ENCODE results near the gene TSEN15.

The TSEN15 gene

DNA sequence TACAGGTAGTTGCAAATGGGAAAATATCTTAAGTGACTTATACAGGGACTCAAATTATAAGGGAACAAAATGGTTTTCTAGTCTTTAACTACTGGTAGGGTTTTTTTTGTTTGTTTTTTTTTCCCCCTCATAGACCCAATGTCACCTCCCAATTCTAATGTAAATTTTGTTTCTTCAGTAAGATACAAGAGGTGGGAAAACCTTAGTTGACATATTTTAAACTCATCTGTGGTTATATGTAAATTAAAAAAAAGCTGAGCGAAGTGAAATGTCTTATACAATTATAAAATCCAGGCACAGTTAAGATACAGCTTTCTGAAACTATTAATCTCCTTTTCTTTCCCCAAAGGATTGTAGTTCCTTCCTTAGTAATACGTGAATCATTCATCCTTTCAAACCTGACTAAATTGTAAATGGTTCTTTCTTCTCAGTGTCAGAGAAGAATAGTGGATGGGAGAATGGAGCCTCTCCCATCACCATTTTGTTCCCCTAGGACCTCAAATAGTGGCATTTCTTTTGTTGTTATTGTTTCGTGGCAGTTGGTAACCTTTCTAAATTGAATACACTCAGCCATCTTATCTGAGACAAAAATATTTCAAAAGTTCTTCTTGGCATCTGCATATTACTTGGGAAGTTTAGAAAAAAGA lies 11.2 kb downstream of the TSEN15 start:
- CTCF ChIA-PET, result interaction anchor here (0.7 to 1.7 kb wide), 4 partner anchors 11 to 160 kb away, joined by 3 to 5 read pairs (median 4); partner anchors contain the start of gene TSEN15

DNA sequence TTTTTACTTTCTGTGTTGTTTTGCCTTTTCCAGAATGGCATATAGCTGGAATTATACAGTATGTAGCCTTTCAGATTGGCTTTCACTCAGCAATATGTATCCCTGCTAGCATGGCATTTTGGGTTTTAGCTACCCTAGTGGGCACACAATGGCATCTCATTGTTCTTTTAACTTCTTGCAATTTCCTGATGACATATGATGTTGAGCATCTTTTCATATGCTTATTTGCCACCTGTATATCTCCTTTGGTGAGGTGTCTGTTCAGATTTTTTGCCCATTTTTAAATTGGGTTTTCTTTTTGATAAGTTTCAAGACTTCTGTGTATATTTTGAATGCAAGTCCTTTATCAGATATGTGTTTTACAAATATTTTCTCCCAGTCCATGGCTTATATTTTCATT lies 14.0 kb downstream of the TSEN15 start:
- POLR2A ChIA-PET, result no interaction called here
- CTCF ChIA-PET, result interaction anchor here (1.7 to 2.9 kb wide), 3 partner anchors 12 to 626 kb away, joined by 4 to 10 read pairs (median 5); partner anchors contain the start of gene TSEN15
- H3K4me3 ChIP-seq (ENCODE audit: low read depth, low read length), result no peak overlapping the region
- TF ChIP-seq, protein P1, sequence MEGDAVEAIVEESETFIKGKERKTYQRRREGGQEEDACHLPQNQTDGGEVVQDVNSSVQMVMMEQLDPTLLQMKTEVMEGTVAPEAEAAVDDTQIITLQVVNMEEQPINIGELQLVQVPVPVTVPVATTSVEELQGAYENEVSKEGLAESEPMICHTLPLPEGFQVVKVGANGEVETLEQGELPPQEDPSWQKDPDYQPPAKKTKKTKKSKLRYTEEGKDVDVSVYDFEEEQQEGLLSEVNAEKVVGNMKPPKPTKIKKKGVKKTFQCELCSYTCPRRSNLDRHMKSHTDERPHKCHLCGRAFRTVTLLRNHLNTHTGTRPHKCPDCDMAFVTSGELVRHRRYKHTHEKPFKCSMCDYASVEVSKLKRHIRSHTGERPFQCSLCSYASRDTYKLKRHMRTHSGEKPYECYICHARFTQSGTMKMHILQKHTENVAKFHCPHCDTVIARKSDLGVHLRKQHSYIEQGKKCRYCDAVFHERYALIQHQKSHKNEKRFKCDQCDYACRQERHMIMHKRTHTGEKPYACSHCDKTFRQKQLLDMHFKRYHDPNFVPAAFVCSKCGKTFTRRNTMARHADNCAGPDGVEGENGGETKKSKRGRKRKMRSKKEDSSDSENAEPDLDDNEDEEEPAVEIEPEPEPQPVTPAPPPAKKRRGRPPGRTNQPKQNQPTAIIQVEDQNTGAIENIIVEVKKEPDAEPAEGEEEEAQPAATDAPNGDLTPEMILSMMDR (IDR thresholded peaks at IDR 0.05; ENCODE audit: insufficient read depth, low read length, missing control alignments), result no peak
- no peak for DNase-seq (ENCODE audit: low read depth, low spot score)

More for the DNA sequence above, 11.2 kb downstream of the TSEN15 start:
- TF ChIP-seq, protein P1 (IDR thresholded peaks at IDR 0.05; ENCODE audit: insufficient read depth, low read length, missing control alignments), result no peak
- no peak for DNase-seq (ENCODE audit: low read depth, low spot score)
- POLR2A ChIA-PET, result interaction anchor here (0.6 kb wide), 1 partner anchor 179 kb away, joined by 3 read pairs; no protein-coding TSS in a partner anchor
- no peak overlapping the region for H3K4me3 ChIP-seq (ENCODE audit: low read depth, low read length)

DNA sequence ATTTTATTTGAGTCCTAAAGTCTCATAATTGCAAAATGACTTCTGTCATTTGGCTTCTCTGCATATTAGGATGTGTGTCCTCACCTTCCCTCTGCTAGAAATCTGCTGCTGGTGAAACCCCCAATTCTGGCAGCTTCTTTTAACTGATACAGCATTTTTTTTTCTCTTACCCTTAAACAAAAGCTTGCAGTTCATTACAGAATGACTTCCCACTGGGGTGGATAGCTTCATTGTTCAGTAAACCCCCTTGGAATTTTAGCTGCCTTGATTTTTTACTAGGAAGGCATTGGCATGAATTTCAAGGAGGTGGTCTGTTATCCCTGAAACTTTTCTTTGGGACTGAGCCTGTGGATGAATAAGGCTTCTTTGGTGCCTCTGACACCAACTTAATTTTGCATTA lies 16.8 kb downstream of the TSEN15 start:
- POLR2A ChIA-PET, result no interaction called here

DNA sequence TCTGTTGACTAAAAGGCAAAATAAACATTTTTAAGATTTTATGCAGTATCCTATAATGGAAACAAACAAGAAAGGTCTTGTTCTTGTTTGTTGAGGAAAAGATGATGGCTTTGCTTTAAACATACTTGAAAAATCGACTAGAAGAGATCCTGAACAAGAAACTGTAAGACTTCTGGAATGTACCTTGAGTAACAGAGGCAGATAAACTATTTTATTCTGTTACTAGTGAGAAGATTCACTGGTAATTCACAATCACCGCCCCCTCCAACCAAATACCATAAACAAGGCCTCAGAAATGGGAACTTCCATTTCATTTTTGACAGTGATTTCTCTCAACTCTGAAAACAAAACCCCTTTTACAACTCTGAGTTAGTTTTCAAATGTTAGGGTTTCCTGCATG lies 18.1 kb downstream of the TSEN15 start:
- POLR2A ChIA-PET, result no interaction called here
- TF ChIP-seq, protein P1 (IDR thresholded peaks at IDR 0.05; ENCODE audit: insufficient read depth, low read length, missing control alignments), result no peak
- no peak for DNase-seq (ENCODE audit: low read depth, low spot score)
- CTCF ChIA-PET, result interaction anchor here (1.1 kb wide), 1 partner anchor 152 kb away, joined by 3 read pairs; no protein-coding TSS in a partner anchor
- H3K4me3 ChIP-seq (ENCODE audit: low read depth, low read length), result no peak overlapping the region

More for the DNA sequence above, 16.8 kb downstream of the TSEN15 start:
- TF ChIP-seq, protein P1 (IDR thresholded peaks at IDR 0.05; ENCODE audit: insufficient read depth, low read length, missing control alignments), result no peak
- no peak for DNase-seq (ENCODE audit: low read depth, low spot score)
- H3K4me3 ChIP-seq (ENCODE audit: low read depth, low read length), result no peak overlapping the region
- CTCF ChIA-PET, result interaction anchor here (1.1 kb wide), 1 partner anchor 154 kb away, joined by 3 read pairs; no protein-coding TSS in a partner anchor

DNA sequence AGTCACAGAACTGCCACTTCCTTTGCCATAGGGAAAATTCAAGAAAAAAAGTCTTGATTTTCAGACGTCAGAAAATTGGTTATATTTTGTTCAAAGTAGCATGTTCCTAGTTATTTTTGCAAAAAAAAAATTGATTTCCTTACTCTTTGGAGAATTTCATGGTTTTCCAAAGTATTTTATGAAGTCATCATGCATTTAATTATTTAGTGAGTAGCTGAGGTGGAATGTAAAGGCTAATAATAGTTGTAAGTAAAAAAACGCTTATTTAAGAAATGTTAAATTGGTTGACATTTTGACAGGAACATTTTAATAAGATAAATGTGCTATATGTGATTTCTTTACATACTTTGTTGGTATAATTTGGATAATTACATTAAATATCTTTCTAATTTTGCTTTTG lies 20.8 kb downstream of the TSEN15 start:
- DNase-seq (ENCODE audit: low read depth, low spot score), result no peak
- ChIA-PET CTCF (interaction anchor here (0.7 to 6.8 kb wide), 4 partner anchors 21 to 592 kb away, joined by 3 to 64 read pairs (median 12); no protein-coding TSS in a partner anchor), POLR2A (no interaction called here)
- H3K4me3 ChIP-seq (ENCODE audit: low read depth, low read length), result no peak overlapping the region
- TF ChIP-seq, protein P1 (IDR thresholded peaks at IDR 0.05; ENCODE audit: insufficient read depth, low read length, missing control alignments), result no peak

DNA sequence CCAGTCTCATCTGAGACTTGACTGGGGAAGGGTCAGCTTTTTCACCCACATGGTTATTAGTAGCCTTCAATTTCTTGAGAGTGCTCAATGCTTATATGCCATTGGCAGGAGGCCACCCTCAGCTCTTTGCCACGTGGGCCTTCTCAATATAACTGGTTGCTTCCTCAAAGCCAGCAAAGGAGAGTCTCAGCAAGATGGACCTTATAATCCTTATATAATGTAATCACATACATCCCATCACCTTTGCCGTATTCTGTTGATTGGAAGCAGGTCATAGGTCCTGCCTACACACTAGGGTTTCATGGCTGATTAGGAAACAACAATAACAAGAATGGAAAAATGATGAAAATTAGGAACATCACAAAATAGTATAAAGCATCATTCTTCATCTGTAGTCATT lies 22.9 kb downstream of the TSEN15 start:
- ChIA-PET POLR2A (no interaction called here), CTCF (interaction anchor here (0.7 to 6.8 kb wide), 4 partner anchors 12 to 617 kb away, joined by 3 to 64 read pairs (median 12); no protein-coding TSS in a partner anchor)
- DNase-seq (ENCODE audit: low read depth, low spot score), result no peak
- H3K4me3 ChIP-seq (ENCODE audit: low read depth, low read length), result no peak overlapping the region
- TF ChIP-seq, protein P1 (IDR thresholded peaks at IDR 0.05; ENCODE audit: insufficient read depth, low read length, missing control alignments), result no peak
